NCI-H526 treated with DMSO at 0.1 percent for 48 hours (cell line): Measurements from ENCODE around the gene PLA2G4A.
A peak's percentile ranks its signal among the peaks of the same experiment; 100 is the strongest.

ENCODE experiments used
- DNase-seq: peaks from one replicate; lab custom pipeline; 2025; lab: John Stamatoyannopoulos, UW

Gene PLA2G4A

DNA sequence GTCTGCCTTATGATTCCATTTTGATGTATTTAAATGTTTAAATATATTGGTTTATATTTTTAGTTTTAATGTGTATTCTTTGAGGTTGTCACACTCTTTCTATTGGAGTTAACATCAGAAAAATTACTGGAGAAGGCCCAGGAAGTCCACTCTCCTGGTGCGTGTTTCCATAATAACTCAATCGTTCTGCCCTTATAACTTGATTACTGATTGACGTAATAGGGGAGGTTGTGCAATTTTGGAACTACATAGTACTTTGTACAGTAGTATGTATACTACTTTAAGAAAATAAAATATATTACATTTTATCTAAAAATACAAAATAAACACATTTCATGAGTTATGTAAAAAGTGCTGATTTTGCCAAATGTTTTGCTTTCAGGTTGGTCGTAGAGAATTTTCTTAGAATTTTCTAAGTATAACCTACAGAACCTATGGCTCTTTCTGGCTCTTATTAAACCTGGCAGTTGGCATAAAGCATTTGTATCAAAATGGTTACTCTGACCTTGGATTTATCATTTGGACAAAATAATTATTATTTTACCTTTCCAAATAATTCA, 5.7 kb downstream of the PLA2G4A start:
- DNase-seq, result no peak

DNA sequence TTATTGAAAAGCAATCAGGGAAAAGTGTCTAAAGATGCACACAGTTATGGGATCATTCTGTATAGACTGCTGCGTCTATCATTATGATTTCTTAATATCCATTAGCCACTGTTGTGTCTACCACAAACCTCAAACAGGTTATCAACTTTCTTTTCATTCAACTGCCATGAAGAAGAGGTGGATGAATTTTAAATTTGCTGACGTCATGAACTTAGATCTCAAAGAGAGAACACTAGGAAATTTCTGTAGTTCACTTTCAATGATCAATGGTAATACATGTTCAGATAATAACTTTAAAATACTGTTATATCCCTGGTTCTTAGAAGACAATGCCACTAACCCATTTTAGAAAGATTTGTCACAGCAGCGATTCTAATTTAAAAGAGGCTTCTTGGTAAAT, 6.7 kb downstream of the PLA2G4A start:
- DNase-seq, result no peak

DNA sequence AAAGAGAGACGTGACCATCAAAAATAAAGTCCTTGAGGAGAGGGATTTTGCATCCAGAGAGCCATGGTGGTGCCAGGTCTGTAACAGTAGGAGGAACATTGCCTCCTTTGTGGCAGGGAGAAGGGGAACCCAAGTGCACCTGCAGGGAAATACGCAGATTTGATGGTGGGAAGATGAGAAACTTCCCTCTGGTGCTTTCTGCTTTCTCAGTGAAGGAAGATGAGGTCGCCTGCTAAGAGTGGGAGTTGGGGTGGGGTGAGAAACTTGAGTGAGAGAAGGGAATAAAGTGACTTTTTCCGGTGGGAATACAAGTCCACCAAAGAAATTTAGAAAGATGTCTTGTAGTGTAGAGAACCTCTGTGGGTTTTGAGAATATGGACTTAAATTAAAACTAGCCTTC, 9.1 kb downstream of the PLA2G4A start:
- DNase-seq, result no peak

DNA sequence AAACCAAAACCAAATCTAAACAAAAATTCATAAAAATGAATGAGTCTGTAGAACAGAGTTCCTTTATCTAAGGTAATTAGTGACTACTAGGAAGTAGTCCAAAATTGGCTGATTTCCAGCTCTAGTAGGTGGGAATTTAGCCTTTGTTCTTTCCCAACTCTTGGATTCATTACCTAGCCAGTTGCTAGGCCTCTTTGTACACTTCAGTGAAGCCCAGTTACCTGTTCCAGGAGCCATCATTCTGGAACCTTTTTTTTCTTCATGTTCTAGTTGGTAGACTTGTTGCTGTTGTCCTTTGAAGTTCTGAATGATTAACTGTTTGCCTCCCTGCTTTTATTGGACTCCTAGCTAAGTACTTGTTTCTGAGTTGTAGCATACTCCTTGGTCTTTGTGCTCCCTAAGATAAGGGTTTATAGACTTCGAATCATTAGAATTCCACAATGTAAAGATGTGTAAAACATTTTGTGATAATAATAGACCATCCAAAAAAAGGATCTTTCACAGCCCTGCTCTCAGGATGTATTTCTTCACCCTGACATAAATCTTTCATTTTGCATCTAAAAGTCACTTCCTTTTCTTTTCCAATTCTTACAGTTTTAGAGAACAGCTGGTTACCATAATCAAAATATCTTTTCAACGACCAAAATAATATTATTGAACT, 9.8 kb downstream of the PLA2G4A start:
- peak; percentile 55 for DNase-seq

DNA sequence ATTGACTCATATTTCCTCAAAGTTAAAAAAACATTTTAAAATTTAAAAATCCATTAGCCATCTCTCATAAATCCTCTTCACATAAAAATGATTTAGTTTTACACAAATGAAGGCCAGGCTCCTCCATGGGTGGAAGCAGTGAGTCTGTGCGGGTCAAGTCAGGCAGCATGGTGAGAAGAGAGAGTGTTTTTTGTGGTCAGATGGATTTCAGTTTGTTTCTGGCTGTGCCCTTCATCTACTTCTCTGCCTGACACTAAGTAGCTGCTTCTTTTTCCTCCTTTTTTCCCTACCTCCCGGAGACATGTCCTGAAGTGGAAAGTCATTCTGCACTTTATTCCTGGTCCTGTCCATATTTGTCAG, 10.3 kb downstream of the PLA2G4A start:
- no peak for DNase-seq

DNA sequence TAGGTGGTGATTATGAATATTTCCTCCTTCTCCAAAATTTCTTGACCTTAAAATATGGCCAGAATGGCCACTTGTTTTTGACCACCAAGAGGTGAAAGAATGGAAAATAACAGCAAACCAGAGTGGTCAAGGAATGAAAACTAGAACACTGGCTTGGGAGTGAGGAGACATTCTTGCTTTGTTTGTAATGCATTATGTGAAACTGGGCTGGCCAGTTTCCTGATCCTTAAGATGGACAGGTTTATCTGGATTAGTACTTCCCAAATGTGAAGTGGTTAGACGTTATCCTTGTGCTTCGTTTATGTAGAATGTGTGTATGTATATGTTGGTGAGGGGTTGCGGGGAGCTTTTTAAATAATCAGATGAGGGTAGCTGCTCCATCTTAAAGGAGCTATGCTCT, 12.8 kb downstream of the PLA2G4A start:
- DNase-seq, result peak; percentile 52

DNA sequence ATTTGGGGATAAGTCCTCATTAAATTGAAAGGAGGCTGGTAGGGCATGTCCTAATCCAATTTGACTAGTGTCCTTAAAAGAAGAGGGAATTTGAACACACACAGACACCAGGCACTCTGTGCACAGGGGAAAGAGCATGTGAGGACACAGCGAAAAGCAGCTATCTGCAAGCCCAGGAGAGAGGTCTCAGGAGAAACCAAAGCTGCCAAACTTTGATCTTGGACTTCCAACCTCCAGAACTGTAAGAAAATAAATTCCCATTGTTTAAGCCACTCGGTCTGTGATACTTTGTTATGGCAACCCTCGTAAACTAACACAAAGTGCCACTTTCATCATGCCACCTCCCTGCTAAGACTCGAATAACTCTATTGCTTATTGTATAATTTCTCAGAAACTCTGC, 13.8 kb downstream of the PLA2G4A start:
- peak; percentile 97 for DNase-seq

DNA sequence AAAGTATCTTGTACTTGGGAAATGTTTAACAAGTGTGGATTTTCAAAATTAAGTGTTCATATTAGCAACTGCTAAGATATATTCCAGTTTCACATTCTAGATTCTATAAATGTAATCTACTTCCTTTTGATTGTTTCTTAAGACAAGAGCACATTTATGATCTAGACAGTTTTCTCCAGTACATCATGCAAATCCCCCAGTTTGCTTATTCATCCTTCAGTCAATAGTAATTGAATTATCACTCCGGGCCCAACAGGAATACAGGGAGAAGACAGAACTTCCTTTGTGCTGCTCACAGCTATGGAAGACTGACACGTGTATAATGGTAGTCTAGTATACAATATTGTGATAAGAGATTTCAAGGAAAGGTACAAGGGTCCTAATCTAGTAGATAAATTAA, 14.5 kb downstream of the PLA2G4A start:
- peak; percentile 99 for DNase-seq

DNA sequence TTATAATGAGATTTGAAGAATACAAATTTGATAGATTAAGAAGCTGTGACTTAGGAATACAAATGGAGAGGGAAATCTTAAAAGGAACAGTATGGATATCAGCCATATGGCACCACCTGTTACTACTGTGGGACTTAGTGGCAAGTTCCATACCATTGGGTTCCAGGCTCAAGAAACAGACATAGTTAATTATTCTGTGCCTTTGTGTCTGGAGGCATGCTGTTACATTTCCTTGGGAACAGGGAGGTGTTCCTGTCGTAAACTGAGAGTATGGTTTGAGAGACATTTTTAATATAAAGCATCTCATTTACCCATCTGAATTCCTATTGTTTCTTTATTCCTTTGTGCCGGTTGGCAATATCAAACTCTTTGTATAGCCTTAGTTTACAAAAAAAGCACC, 15.2 kb downstream of the PLA2G4A start:
- no peak for DNase-seq

DNA sequence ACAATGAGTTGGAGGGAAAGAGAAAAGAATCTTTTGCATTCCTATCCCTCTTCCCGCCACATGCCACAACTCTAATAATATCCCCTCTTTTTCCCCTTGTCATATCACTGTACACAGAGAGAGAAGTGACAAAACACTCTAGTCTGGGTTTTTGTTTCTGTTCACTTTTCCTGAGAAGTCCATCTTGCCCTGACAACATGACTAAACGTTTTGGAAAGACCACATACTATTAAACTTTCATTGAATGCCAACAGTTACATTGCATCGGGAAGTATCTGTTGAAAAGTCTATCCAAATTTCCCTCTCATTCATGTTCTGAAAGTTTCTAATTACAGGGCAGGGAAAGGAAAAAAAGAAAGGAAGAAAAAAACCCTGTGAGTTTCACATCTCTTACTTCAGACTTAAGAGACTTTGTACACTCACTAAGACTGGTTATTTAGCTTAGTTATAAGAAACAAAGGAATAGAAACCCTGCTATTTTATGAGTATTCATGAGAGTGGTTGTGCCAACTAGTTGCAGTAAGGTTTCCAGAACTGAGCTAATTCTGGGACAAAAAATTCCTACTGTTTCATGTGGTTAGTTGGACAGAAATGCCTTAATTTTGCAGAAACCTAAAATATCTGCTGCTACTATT, 16.9 kb downstream of the PLA2G4A start:
- DNase-seq, result no peak

DNA sequence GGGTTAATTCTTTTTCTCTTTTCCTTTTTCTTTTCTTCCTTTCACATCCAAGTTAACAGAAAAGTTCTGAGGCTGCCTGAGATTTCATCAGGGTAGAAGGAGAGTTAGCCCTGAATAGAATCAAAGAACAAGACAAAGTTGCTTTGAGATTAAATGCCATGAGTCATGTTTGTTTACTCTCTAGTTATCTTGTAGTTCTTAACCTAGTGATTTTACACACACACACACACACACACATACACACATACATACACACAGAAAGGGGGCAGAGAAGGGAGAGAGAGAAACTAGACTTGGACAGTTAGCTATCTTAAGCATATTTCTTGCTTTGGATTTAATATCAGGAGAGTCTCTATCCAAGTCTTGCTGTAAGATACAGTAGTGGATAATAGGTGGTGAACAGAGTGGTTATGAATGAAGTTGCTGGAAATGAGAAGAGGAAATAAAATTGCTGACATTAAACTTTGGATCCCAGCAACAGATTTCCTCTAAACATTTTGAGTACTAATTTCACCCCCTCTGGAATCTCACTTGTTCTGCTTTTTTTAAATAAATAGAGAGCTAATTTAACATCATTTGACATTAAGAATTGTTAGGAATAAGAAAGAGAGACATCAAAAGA, 19.9 kb downstream of the PLA2G4A start:
- no peak for DNase-seq

DNA sequence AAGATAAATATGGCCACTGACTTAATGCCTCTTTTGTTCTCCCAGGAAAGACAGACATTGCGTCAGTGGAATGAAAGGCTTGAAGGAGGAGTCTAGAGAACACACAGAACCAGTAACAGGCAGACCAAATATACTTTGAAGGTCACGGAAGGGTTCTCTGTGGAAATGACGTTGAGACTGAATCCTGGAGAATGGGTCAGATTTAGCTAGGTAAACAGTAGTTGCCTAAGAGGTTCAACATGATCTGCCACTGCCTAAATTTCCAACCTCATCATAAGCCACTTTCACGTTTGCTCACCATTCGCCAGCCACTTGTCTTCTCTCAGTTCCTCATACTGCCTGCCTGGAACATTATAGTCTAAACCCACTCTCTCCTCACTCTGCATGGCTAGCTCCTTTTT, 20.5 kb downstream of the PLA2G4A start:
- DNase-seq, result no peak

DNA sequence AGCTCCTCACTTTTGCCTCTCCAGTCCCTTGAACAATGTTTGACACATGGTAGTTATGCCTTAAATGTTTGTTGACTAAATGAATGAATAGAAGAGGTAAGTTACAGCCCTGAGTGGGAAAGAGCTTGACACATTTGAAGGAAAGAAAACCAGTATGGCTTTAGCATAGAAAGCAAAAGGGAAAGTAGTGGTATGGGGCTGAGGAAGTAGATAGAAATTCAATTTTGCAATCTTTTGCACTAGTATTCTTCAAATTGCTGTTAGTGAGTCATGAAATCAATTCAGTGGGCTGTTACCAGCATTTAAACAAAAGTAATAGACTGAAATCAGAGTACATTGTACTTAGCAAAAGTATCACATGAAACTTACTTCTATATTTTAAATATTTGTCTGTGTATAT, 21.1 kb downstream of the PLA2G4A start:
- no peak for DNase-seq

DNA sequence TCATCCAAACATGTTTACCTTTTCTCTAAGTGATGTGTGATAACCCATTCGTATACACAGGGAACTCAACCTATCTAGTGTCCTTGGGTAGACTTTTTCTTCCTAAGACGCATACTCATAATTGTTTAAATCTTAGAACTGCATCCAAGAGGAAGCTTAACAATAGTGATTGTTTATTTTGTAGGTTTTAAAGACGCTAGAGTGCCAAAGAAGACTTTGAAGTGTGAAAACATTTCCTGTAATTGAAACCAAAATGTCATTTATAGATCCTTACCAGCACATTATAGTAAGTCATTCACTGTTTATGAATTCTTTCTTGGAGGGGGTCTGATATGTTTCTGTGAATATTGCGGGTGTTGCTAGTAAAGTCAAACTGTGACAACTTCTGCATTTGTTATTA, 25.4 kb downstream of the PLA2G4A start:
- DNase-seq, result no peak

DNA sequence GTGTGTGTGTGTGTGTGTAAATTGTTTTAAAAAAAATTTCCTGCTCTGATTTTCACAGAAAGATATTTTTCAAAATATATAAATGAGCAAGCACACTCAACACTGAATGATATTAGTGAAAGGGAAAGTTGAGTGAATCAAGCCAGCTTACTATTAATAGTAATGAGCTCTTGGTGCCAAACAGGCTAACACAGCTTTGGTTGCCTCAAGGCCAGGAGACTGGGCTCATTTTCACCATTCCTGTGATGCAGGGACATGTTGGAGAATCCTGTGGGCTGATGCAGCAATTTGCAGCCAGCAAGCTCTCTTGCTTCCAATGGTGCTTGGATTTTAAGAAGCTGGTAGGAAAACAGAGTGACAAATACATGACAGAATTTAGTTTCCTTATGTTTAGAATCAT, 30.2 kb downstream of the PLA2G4A start:
- no peak for DNase-seq

DNA sequence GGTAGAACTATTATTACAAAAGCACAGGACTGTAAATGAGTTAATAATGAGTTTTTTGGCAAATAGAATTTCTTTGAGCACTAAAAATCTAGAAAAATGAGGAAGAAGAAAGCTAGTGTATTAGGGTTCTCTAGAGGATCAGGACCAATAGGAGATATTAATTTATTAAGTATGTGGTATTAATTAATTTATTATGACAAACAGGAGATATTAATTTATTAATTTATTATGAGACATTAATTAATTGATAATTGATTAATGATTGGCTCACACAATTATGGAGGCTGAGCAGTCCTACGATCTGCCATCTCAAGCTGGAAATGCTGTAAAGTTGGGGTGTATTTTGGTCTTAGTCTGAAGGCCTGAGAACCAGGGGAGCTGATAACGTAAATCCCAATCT, 31.2 kb downstream of the PLA2G4A start:
- no peak for DNase-seq

DNA sequence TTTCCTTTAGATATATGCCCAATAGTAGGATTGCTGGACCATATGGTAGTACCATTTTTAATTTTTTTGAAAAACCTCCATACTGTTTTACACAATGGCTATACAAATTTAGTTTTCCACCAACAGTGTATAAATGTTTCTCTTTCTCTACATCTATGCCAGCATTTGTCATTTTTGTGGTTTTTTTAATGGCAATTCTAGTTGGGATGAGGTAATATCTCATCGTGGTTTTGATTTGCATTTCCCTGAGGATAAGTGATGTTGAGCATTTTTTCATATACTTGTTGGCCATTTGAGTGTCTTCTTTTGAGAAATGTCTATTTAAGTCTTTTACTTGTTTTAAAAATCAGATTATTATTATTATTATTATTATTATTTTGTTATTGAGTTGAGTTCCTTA, 35.5 kb downstream of the PLA2G4A start:
- no peak for DNase-seq

DNA sequence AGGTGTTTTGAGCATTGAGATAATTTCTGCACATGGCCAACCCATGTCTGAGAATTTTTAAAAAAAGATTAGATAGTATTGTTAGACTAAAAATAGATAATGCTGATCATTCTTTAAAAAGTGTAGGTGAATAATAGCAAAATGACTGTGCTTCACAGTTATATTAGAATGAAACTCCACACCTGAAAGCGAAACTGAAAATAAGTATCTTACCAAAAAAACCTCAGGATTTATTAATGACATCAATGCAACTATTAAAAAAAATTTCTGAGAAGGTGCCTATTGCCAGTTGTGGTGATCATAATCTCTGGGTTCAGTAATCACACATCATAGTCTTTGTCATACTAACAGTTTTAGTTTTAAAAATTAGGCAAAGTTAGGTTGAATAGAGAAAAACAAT, 36.5 kb downstream of the PLA2G4A start:
- no peak for DNase-seq

DNA sequence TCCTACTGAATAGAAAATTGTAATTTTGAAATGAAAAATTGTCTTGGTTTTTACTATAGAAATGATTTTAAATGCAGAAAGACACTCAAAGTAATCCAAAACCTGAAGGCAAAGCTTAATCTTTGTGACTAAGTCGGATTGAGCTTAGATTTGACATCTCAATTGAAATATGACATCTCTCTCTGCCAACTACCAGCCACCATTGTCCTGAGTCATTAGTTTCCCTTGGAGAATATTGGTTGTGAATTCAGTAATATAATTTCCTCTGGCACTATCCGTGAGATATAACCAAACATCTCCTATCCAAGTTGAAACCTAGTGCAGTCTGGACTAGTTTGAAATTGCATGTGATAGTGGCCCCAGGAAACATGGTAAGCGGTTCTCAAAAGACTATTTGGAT, 37.1 kb downstream of the PLA2G4A start:
- DNase-seq, result no peak

DNA sequence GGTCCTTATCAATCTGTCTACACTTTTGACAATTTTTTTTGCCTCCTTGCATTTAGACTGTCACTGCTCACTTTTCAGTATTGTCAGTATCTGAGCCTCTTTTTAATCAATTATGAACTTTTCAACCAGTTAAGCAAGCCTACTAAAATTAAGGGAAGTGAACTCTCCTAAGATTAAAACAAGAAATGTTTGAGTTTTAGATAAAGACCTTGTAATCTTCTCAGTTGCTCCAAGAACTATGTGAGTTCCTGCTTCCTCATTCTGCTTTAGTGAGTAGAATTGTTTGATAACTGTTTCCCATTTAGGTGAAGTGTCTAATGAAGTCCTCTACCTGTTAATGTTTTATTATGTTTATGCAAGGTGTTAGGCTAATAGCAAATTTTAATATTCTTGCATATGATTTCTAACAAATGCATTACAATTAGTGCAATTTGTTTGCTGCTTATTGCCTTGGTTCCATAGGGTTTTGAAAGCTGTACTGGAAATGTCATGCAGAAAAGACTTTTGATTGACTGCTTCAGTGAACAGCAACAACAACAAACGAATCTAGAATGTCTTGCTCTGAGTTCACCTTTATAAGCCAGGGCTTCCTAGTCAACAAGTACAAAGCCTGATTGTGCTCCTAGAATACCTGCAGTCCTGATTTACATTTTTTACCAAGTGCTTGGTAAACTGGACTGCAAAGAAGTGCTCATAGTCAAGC, 40.9 kb downstream of the PLA2G4A start:
- peak; percentile 99 for DNase-seq

DNA sequence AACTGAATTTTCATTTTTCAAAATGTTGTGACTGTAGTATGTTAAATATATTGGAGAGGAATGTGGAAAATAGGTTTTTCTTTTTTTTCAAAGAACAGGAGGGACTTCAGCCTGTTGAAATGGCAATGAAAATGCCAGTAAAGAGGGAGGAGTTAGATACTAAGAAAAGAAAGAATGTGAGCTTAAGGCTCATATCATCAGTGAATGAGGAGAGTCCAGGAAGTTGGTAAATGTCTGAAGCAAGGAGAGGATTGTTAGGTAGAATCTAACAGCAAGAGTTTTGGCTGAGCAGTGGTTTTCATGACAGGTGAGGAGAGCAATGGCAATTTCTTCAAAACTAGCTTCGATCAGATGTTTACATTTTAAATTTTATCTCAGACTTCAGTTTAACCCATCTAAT, 43.0 kb downstream of the PLA2G4A start:
- peak; percentile 91 for DNase-seq

DNA sequence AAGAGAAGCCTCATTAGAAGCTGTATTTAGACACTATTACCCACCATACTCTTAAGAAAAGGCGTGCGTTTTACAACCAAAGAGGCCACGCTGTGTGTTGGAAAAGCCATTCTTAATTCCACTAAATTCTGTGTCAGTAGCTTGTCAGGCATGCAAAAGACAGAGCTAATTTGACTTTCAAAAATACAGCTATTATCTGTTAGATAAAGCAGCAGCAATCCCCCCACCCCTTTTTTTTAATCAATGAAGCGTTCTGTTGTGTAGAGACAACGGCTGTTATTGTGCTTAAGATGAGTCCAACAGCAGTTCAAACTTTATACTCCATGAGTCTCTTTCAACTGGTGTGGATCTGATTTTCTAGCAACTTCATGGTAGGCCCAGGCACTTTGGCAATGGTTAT, 43.5 kb downstream of the PLA2G4A start:
- peak; percentile 100 for DNase-seq

DNA sequence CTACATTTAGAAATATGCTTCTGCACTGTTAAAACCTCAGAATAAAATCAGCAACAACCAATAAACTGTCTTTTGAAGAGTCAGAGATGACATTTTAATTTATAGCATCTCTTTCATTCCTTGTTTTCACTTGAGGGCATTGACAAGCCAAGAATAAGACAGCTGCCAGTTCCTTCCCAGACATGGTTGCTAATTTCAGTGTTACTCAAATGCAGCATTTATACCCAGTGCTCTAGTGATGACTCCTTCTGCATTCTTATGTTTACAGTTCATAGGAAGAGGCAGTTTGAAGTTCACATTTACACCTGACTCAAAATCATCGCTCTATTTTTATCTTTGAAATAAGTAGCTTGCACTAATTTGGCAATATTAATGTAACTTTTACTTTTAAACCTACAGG, 44.9 kb downstream of the PLA2G4A start:
- DNase-seq, result no peak
